IMR-90 (cell line): ENCODE data around the gene KLK13. TPM values are rescaled to one million over a fixed set of nuclear protein-coding genes. Genes with fewer than 3 reads are reported as not detected.

Experiments
- ATAC-seq: fragments of 200-7000 bp; cut with Tn5 transposase; 2 replicates; pipeline ENCODE4 v1.9.1; 2020; ENCODE audit warnings: low read depth, mild to moderate bottlenecking, moderate library complexity
- BruUV-seq: library from RNA; stranded (reverse); fragments of 400-500 nt; replicated peaks from 2 replicates; lab custom pipeline; 2021; lab: Mats Ljungman, UMichigan
- CTCF ChIA-PET: fragments of 300-600 bp; formaldehyde crosslinking; extraction: SDS; loops from one replicate; lab custom pipeline; 2021; ENCODE audit warnings: antibody characterized with exemption; lab: Yijun Ruan, JAX
- POLR2A ChIA-PET: fragments of 300-600 bp; sonication (Branson Sonifier 250); formaldehyde crosslinking; loops from one replicate; lab custom pipeline; 2022; ENCODE audit warnings: antibody characterized with exemption; ENCODE audit not compliant: unreplicated experiment; lab: Charles Lee
- DNase-seq: peaks from one replicate; pipeline ENCODE4 v3.0.0; 2013
- H2AFZ ChIP-seq: replicated peaks from 2 replicates; pipeline ENCODE3; 2013; ENCODE audit warnings: low read length, mild to moderate bottlenecking; ENCODE audit not compliant: poor library complexity
- H2AK5ac ChIP-seq: 2 replicates; pipeline ENCODE4 v1.6.1; 2013; ENCODE audit warnings: low read depth, low read length, inconsistent platforms
- H2AK9ac ChIP-seq: replicated peaks from 2 replicates; pipeline ENCODE3; 2013; ENCODE audit warnings: mild to moderate bottlenecking, low read depth, low read length, moderate library complexity; ENCODE audit not compliant: poor library complexity
- H2BK120ac ChIP-seq: 2 replicates; pipeline ENCODE4 v1.6.1; 2013; ENCODE audit warnings: low read depth, low read length, inconsistent platforms
- H2BK15ac ChIP-seq: 3 replicates; pipeline ENCODE4 v1.6.1; 2013; ENCODE audit warnings: low read depth, low read length, inconsistent platforms
- H2BK20ac ChIP-seq: 2 replicates; pipeline ENCODE4 v1.6.1; 2013; ENCODE audit warnings: low read depth, mild to moderate bottlenecking, inconsistent platforms, low read length, moderate library complexity
- H2BK5ac ChIP-seq: 2 replicates; pipeline ENCODE4 v1.6.1; 2013; ENCODE audit warnings: mild to moderate bottlenecking, low read depth, low read length, inconsistent platforms; ENCODE audit not compliant: poor library complexity, severe bottlenecking
- H3K14ac ChIP-seq: replicated peaks from 2 replicates; pipeline ENCODE4 v1.6.1; 2013; ENCODE audit warnings: low read depth, low read length, inconsistent platforms
- H3K18ac ChIP-seq: 2 replicates; pipeline ENCODE4 v1.6.1; 2013; ENCODE audit warnings: low read depth, low read length, control low read depth
- H3K23ac ChIP-seq: 2 replicates; pipeline ENCODE4 v1.6.1; 2013; ENCODE audit warnings: low read depth, low read length, inconsistent platforms
- H3K27ac ChIP-seq: 2 replicates; pipeline ENCODE4 v1.5.1; 2013; ENCODE audit warnings: mild to moderate bottlenecking, control low read depth, low read length; ENCODE audit not compliant: insufficient read depth
- H3K27me3 ChIP-seq: 2 replicates; pipeline ENCODE4 v1.6.1; 2013; ENCODE audit warnings: low read length; ENCODE audit not compliant: control insufficient read depth, insufficient read depth
- H3K36me3 ChIP-seq: 2 replicates; pipeline ENCODE4 v1.6.1; 2013; ENCODE audit warnings: low read length, mixed read lengths; ENCODE audit not compliant: control insufficient read depth, insufficient read depth
- H3K4ac ChIP-seq: 2 replicates; pipeline ENCODE4 v1.6.1; 2013; ENCODE audit warnings: low read depth, low read length, inconsistent platforms
- H3K4me1 ChIP-seq: 2 replicates; pipeline ENCODE4 v1.6.1; 2013; ENCODE audit warnings: low read length, mixed read lengths; ENCODE audit not compliant: control insufficient read depth, insufficient read depth
- H3K4me2 ChIP-seq: 2 replicates; pipeline ENCODE4 v1.6.1; 2013; ENCODE audit warnings: low read depth, mild to moderate bottlenecking, control low read depth, low read length, moderate library complexity
- H3K4me3 ChIP-seq: 2 replicates; pipeline ENCODE4 v1.5.1; 2013; ENCODE audit warnings: low read depth, mild to moderate bottlenecking, control low read depth, low read length, moderate library complexity; ENCODE audit not compliant: insufficient read depth
- H3K56ac ChIP-seq: 2 replicates; pipeline ENCODE4 v1.6.1; 2013; ENCODE audit warnings: low read length, inconsistent platforms; ENCODE audit not compliant: insufficient read depth; ENCODE audit errors: extremely low read depth
- H3K79me1 ChIP-seq, 2 experiments: 2 replicates each; pipeline ENCODE4 v1.6.1; 2013; ENCODE audit warnings: low read length in 2 of 2, inconsistent platforms in 1 of 2, low read depth in 1 of 2
- H3K9ac ChIP-seq: 2 replicates; pipeline ENCODE4 v1.6.1; 2013; ENCODE audit warnings: low read depth, low read length, control low read depth
- H3K9me1 ChIP-seq: 2 replicates; pipeline ENCODE4 v1.6.1; 2013; ENCODE audit warnings: low read length, inconsistent platforms; ENCODE audit not compliant: insufficient read depth
- H3K9me3 ChIP-seq: 2 replicates; pipeline ENCODE4 v1.6.1; 2013; ENCODE audit warnings: low read length; ENCODE audit not compliant: control insufficient read depth, insufficient read depth
- H4K20me1 ChIP-seq: 2 replicates; pipeline ENCODE4 v1.6.1; 2013; ENCODE audit warnings: low read length, inconsistent platforms; ENCODE audit not compliant: insufficient read depth
- H4K5ac ChIP-seq: 2 replicates; pipeline ENCODE4 v1.6.1; 2013; ENCODE audit warnings: mild to moderate bottlenecking, low read depth, low read length, control low read depth
- H4K8ac ChIP-seq, 2 experiments: 2 replicates each; pipeline ENCODE4 v1.6.1; 2013; ENCODE audit warnings: low read depth in 2 of 2, low read length in 2 of 2, control low read depth in 1 of 2, inconsistent platforms in 1 of 2
- H4K91ac ChIP-seq: 2 replicates; pipeline ENCODE4 v1.6.1; 2013; ENCODE audit warnings: low read depth, low read length, inconsistent platforms; ENCODE audit not compliant: insufficient read depth
- CEBPB ChIP-seq: IDR thresholded peaks from 2 replicates; pipeline ENCODE4 v1.6.1; 2012; ENCODE audit warnings: low read depth, low read length, improper control_type of control experiment
- CHD1 ChIP-seq: IDR thresholded peaks from 2 replicates; pipeline ENCODE4 v1.6.1; 2012; ENCODE audit warnings: low read depth, low read length, improper control_type of control experiment
- FOS ChIP-seq: fragments of 150-350 bp; IDR thresholded peaks from 2 replicates; pipeline ENCODE4 v1.6.1; 2016; ENCODE audit warnings: low read depth, low read length
- MAFK ChIP-seq: IDR thresholded peaks from 2 replicates; pipeline ENCODE4 v1.6.1; 2012; ENCODE audit warnings: low read depth, low read length, improper control_type of control experiment
- MAZ ChIP-seq: IDR thresholded peaks from 2 replicates; pipeline ENCODE4 v1.6.1; 2012; ENCODE audit warnings: low read depth, mild to moderate bottlenecking, low read length, improper control_type of control experiment, moderate library complexity, borderline replicate concordance
- NFE2L2 ChIP-seq: fragments of 150-350 bp; IDR thresholded peaks from 2 replicates; pipeline ENCODE4 v1.6.1; 2016; ENCODE audit warnings: low read depth, mild to moderate bottlenecking, low read length
- POLR2A ChIP-seq: IDR thresholded peaks from 2 replicates; pipeline ENCODE4 v1.6.1; 2012; ENCODE audit warnings: mild to moderate bottlenecking, low read depth, low read length
- RCOR1 ChIP-seq: IDR thresholded peaks from 2 replicates; pipeline ENCODE4 v1.6.1; 2012; ENCODE audit warnings: mild to moderate bottlenecking, low read length, improper control_type of control experiment; ENCODE audit not compliant: insufficient replicate concordance
- RFX5 ChIP-seq: IDR thresholded peaks from 2 replicates; pipeline ENCODE4 v1.8.0; 2012; ENCODE audit warnings: low read depth, mild to moderate bottlenecking, low read length, moderate library complexity
- SMC3 ChIP-seq: fragments of 150-350 bp; IDR thresholded peaks from 2 replicates; pipeline ENCODE4 v1.6.1; 2016; ENCODE audit warnings: low read depth, mild to moderate bottlenecking, antibody characterized with exemption, low read length, moderate library complexity
- dilution Hi-C: fragments of 300-500 bp; cut with HindIII; formaldehyde crosslinking; loops from one replicate; pipeline ENCODE4 v1.14.3; 2018; ENCODE audit warnings: low sequenced_read_pairs; ENCODE audit not compliant: unreplicated experiment
- in situ Hi-C: fragments of 300-500 bp; cut with MboI; formaldehyde crosslinking; loops from 3 replicates; pipeline ENCODE4 v1.14.3; 2019; ENCODE audit warnings: low sequenced_read_pairs, inconsistent platforms, mixed read lengths
- intact Hi-C: fragments of 100-400 bp; cut with micrococcal nuclease; formaldehyde crosslinking; loops from 2 replicates; pipeline ENCODE4 v1.10.0; 2022
- polyA plus RNA-seq, 3 experiments: library from polyadenylated mRNA; depleted of rRNA; stranded (reverse); fragments of >200 nt; gene quantifications; 2 replicates each; pipeline ENCODE4 v1.2.3, GENCODE V29; 2012; ENCODE audit warnings: low replicate concordance in 1 of 3
- total RNA-seq: library from RNA; depleted of rRNA; stranded (reverse); fragments of >200 nt; gene quantifications from 2 replicates; pipeline ENCODE4 v1.2.3, GENCODE V29; 2012
- TF ChIP-seq, protein P1 (sequence below): fragments of 150-350 bp; IDR thresholded peaks from 2 replicates; pipeline ENCODE4 v1.6.1; 2016; ENCODE audit warnings: low read depth, mild to moderate bottlenecking, low read length, moderate library complexity, borderline replicate concordance
- TF ChIP-seq, protein P2 (sequence below): conservative IDR thresholded peaks from 2 replicates; pipeline ENCODE4 v1.5.1; 2012; ENCODE audit warnings: mild to moderate bottlenecking, low read depth, low read length, improper control_type of control experiment
- TF ChIP-seq, protein P3 (sequence below): fragments of 150-350 bp; IDR thresholded peaks from 2 replicates; pipeline ENCODE4 v1.6.1; 2017; ENCODE audit warnings: mild to moderate bottlenecking, antibody characterized with exemption, low read length, low read depth

The KLK13 gene
- total and polyA plus RNA-seq, 2 of the 4 experiments (the other 2 are of a cell fraction) = not detected

DNA sequence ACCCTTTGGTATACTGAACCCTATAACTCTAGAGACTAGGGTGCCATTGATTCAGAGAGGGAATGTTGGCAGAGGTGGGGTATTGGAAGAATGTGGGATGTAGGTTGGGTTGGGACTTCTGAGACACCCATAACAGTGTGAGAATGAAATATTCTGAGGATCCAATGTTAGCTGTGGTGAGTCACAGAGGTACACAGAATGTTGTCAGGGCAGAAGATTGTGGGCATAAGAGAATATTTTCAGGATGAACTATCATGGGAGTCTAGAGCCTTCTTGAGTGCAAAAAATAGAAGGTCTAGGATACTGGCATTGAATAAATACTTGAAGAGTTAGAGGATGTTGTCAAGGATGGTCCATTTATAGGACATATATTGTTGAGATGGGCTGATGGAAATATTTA lies 9.0 kb downstream of the KLK13 start:
- in situ Hi-C loops = no loop called here
- Histone ChIP-seq H3K4ac (no peak overlapping the region), H4K20me1 (no peaks in the 10 kb centered on the region), H3K14ac (no peak overlapping the region), H4K91ac (no peak overlapping the region), H3K56ac (no peak overlapping the region), H2AK9ac (no peak overlapping the region), H2BK120ac (no peak overlapping the region), H3K4me3 (no peak overlapping the region), H3K27me3 (no peaks in the 10 kb centered on the region), H3K4me2 (no peak overlapping the region), H2BK5ac (no peak overlapping the region), H3K9me3 (0 out of 2 replicates have a peak, but pooled peaks cover 2% of the 10 kb centered on the region), H3K36me3 (no peaks in the 10 kb centered on the region), H3K9me1 (no peaks in the 10 kb centered on the region), H2AK5ac (no peak overlapping the region), H3K27ac (no peak overlapping the region), H3K18ac (no peak overlapping the region), H3K4me1 (no peaks in the 10 kb centered on the region), H2BK20ac (no peak overlapping the region), H2BK15ac (no peak overlapping the region), H3K9ac (no peak overlapping the region), H4K8ac (no peak overlapping the region), H2AFZ (no peak overlapping the region), H4K5ac (no peak overlapping the region), H3K79me1 (no peaks in the 10 kb centered on the region), H3K23ac (no peak overlapping the region)
- ChIA-PET POLR2A (no interaction called here), CTCF (no interaction called here)
- intact Hi-C loops = no loop called here
- no peak for TF ChIP-seq MAZ
- no peak for TF ChIP-seq RFX5
- no peak for TF ChIP-seq CHD1
- TF ChIP-seq, protein P1, sequence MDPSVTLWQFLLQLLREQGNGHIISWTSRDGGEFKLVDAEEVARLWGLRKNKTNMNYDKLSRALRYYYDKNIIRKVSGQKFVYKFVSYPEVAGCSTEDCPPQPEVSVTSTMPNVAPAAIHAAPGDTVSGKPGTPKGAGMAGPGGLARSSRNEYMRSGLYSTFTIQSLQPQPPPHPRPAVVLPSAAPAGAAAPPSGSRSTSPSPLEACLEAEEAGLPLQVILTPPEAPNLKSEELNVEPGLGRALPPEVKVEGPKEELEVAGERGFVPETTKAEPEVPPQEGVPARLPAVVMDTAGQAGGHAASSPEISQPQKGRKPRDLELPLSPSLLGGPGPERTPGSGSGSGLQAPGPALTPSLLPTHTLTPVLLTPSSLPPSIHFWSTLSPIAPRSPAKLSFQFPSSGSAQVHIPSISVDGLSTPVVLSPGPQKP = no peak
- no peak for TF ChIP-seq NFE2L2
- no peak for TF ChIP-seq MAFK
- TF ChIP-seq SMC3 = no peak
- no peak for TF ChIP-seq FOS
- no peak for TF ChIP-seq CEBPB
- TF ChIP-seq, protein P2, sequence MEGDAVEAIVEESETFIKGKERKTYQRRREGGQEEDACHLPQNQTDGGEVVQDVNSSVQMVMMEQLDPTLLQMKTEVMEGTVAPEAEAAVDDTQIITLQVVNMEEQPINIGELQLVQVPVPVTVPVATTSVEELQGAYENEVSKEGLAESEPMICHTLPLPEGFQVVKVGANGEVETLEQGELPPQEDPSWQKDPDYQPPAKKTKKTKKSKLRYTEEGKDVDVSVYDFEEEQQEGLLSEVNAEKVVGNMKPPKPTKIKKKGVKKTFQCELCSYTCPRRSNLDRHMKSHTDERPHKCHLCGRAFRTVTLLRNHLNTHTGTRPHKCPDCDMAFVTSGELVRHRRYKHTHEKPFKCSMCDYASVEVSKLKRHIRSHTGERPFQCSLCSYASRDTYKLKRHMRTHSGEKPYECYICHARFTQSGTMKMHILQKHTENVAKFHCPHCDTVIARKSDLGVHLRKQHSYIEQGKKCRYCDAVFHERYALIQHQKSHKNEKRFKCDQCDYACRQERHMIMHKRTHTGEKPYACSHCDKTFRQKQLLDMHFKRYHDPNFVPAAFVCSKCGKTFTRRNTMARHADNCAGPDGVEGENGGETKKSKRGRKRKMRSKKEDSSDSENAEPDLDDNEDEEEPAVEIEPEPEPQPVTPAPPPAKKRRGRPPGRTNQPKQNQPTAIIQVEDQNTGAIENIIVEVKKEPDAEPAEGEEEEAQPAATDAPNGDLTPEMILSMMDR = no peak
- TF ChIP-seq, protein P3, sequence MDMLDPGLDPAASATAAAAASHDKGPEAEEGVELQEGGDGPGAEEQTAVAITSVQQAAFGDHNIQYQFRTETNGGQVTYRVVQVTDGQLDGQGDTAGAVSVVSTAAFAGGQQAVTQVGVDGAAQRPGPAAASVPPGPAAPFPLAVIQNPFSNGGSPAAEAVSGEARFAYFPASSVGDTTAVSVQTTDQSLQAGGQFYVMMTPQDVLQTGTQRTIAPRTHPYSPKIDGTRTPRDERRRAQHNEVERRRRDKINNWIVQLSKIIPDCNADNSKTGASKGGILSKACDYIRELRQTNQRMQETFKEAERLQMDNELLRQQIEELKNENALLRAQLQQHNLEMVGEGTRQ = no peak
- no peak for TF ChIP-seq POLR2A
- no peak for TF ChIP-seq RCOR1
- no TSS peak for BruUV-seq
- ATAC-seq (no peak), DNase-seq (no peak)
- dilution Hi-C loops = no loop called here
